Nephron progenitor cell (in vitro differentiated cells): ENCODE measurements around the gene MS4A18.

Experiments used
- DNase-seq: peaks from one replicate; pipeline ENCODE4 v3.0.0; 2021
- H3K27ac Mint-ChIP-seq: 2 replicates; pipeline ENCODE4 v1.8.0; 2021; ENCODE audit warnings: mild to moderate bottlenecking, moderate library complexity, mixed read lengths
- H3K27me3 Mint-ChIP-seq: 2 replicates; pipeline ENCODE4 v1.8.0; 2021; ENCODE audit warnings: mild to moderate bottlenecking, low read depth, mixed read lengths; ENCODE audit not compliant: poor library complexity
- H3K36me3 Mint-ChIP-seq: 2 replicates; pipeline ENCODE4 v1.8.0; 2021; ENCODE audit warnings: low read depth, mixed read lengths
- H3K4me1 Mint-ChIP-seq: 2 replicates; pipeline ENCODE4 v1.8.0; 2021; ENCODE audit warnings: mixed read lengths
- H3K4me3 Mint-ChIP-seq: 2 replicates; pipeline ENCODE4 v1.8.0; 2021; ENCODE audit warnings: mild to moderate bottlenecking, moderate library complexity, mixed read lengths
- H3K9me3 Mint-ChIP-seq: 2 replicates; pipeline ENCODE4 v1.8.0; 2021; ENCODE audit warnings: mild to moderate bottlenecking, moderate library complexity, mixed read lengths
- CTCF ChIP-seq: fragments of 200-600 bp; sonication (generic); IDR thresholded peaks from 2 replicates; pipeline ENCODE4 v1.5.0; 2021; ENCODE audit warnings: antibody characterized with exemption

The MS4A18 gene

DNA sequence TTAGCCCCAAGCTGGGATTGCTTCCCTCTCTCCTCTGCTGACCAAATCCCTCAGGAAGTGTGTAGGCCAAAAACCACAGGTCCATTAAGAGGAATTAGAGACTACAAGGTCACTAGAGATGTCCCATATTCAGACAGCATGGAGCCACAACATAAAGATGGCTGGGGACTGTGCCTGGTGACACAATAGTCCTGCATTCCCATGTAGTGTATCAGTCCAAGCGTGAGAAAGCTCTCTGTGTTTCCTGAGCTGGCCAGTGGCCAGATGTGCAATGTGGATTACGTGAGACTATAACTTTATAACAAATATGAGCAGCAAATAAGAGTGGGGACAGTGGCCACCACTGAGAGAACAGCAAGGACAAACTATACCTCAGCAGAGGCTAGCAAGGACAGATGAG lies 53.1 kb downstream of the MS4A18 start:
- H3K36me3 Mint-ChIP-seq = no peaks in the 10 kb centered on the region
- H3K4me3 Mint-ChIP-seq = no peak overlapping the region
- no peaks in the 10 kb centered on the region for H3K9me3 Mint-ChIP-seq
- no peak for TF ChIP-seq CTCF
- peaks cover 12% of the 10 kb centered on the region for H3K27me3 Mint-ChIP-seq
- no peak for DNase-seq
- peaks cover 18% of the 10 kb centered on the region for H3K4me1 Mint-ChIP-seq
- no peak overlapping the region for H3K27ac Mint-ChIP-seq

- no peak for TF ChIP-seq CTCF
- peaks cover 15% of the 10 kb centered on the region for H3K4me1 Mint-ChIP-seq
- no peaks in the 10 kb centered on the region for H3K9me3 Mint-ChIP-seq
- H3K36me3 Mint-ChIP-seq = no peaks in the 10 kb centered on the region
- no peak overlapping the region for H3K4me3 Mint-ChIP-seq
- H3K27ac Mint-ChIP-seq = no peak overlapping the region
- DNase-seq = no peak
- peaks cover 8% of the 10 kb centered on the region for H3K27me3 Mint-ChIP-seq
Measured at GRCh38 chr11:60780065-60780464, 55.5 kb downstream of the MS4A18 start.

DNA sequence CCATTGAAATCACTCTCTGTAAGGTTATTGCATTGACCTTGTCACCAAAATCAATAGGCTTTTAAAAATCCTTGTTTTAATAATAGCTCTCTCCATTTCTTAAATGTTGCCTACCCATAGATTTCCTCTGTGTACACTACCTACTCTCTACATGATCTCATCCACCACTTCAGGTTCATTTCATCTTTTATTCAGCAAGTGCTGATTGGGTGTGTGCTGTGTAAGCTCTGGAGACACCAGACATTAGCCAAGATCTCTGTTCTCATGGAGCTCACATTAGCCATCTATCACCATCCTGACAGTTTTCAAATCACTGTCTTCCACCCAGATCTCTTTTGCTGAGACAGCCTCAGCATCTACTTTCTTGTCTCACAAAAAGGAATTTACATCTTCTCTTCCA lies 56.3 kb downstream of the MS4A18 start:
- TF ChIP-seq CTCF = no peak
- H3K27me3 Mint-ChIP-seq = peaks cover 4% of the 10 kb centered on the region
- no peak overlapping the region for H3K27ac Mint-ChIP-seq
- H3K9me3 Mint-ChIP-seq = no peaks in the 10 kb centered on the region
- DNase-seq = no peak
- H3K4me1 Mint-ChIP-seq = peaks cover 13% of the 10 kb centered on the region
- no peaks in the 10 kb centered on the region for H3K36me3 Mint-ChIP-seq
- H3K4me3 Mint-ChIP-seq = no peak overlapping the region

DNA sequence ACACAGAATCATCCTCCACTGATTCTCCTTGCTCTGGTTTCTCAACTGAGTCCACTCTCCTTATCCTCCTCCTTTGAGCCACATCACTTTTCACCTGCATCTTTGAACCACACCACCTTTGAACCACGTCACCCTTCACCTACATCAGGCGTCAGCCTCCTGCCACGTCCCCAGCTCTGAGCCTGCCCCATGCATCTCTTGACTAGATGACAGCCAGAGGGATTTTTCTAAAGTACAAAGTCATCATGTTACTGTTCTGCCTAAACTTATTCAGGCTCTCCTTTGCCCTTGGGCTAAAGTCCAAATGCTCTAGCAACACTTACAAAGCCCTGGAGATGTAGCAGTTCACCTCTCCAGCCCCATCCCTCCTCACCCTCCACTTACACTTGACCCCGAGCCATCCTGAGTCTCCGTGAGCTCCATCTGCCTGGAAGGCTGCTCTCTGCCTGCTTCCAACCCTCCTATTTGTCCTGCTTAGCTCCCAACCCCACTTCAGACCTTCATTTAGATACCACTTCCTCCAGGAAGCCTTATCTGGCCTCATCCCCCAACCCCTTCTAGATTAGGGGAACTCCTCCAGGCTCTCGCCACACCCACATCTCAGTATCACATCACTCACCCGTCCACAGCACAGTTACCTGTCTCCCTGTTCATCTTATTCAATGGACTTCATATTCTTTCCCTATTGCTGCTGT lies 56.9 kb downstream of the MS4A18 start:
- H3K4me3 Mint-ChIP-seq = no peak overlapping the region
- no peak for TF ChIP-seq CTCF
- H3K36me3 Mint-ChIP-seq = no peaks in the 10 kb centered on the region
- no peak for DNase-seq
- no peak overlapping the region for H3K27ac Mint-ChIP-seq
- H3K27me3 Mint-ChIP-seq = peaks cover 4% of the 10 kb centered on the region
- H3K9me3 Mint-ChIP-seq = no peaks in the 10 kb centered on the region
- H3K4me1 Mint-ChIP-seq = peaks cover 16% of the 10 kb centered on the region

DNA sequence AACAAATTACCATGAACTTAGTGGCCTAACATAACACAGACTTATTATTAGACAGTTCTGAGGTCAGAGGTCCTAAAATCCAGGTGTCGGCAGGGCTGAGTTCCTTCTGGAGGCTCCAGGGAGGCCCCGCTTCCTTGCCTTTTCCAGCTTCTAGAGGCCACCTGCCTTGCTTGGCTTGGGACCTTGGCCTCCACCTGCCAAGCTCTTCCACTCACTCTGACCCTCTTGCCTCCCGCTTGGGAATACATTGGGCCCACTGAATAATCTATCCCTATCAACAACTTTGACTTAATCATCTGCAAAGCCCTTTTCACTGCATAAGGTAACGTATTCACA lies 57.4 kb downstream of the MS4A18 start:
- no peak overlapping the region for H3K4me3 Mint-ChIP-seq
- TF ChIP-seq CTCF = no peak
- no peak overlapping the region for H3K27ac Mint-ChIP-seq
- DNase-seq = no peak
- no peaks in the 10 kb centered on the region for H3K9me3 Mint-ChIP-seq
- H3K36me3 Mint-ChIP-seq = no peaks in the 10 kb centered on the region
- H3K27me3 Mint-ChIP-seq = peaks cover 4% of the 10 kb centered on the region
- H3K4me1 Mint-ChIP-seq = peaks cover 19% of the 10 kb centered on the region

- Mint-ChIP-seq H3K4me3 (no peak overlapping the region), H3K4me1 (peaks cover 19% of the 10 kb centered on the region), H3K9me3 (no peaks in the 10 kb centered on the region), H3K36me3 (no peaks in the 10 kb centered on the region), H3K27ac (no peak overlapping the region), H3K27me3 (peaks cover 4% of the 10 kb centered on the region)
- no peak for DNase-seq
- TF ChIP-seq CTCF = no peak
Measured at GRCh38 chr11:60782393-60783140, 58.0 kb downstream of the MS4A18 start.
